C1 segment of cervical spinal cord (tissue), 14 donors: ENCODE data around the gene PDCD5.
"Not testable (repeated sequence)": the region's sequence is repeated elsewhere in the genome, so short reads cannot be mapped to it uniquely, and the experiment has no call there.

Experiments
- DNase-seq, 14 donors: peaks; one replicate each; lab custom pipeline; 2025; lab: John Stamatoyannopoulos, UW

PDCD5 gene

GRCh38 chr19:32580901-32581704, at the start of gene PDCD5:
Gene PDCD5, plus strand, starts transcription at chr19:32581190. Its CDS starts 72 bp downstream, at chr19:32581262.
- DNase-seq = peak; percentile 46 to 96 (median 90)

DNA sequence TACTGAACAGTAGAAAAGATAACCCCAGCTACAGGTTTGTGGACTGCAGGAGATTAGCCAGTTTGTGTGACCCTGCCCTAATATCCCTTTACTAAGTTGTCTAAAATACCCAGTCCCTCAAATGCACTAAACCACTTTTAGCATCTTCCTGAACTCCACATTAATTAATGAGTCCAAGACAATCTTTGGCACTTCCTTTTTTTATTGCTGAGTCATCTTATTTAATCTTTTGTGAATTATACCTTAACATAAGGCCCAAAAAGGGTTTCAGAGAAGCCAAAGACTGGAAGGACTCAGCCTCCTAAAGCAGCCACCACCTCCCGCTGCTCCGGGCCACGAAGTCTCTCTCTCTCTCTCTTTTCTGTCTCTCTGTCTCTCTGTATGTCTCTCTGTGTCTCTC, 48.8 kb upstream of the PDCD5 start:
- no peak for DNase-seq

DNA sequence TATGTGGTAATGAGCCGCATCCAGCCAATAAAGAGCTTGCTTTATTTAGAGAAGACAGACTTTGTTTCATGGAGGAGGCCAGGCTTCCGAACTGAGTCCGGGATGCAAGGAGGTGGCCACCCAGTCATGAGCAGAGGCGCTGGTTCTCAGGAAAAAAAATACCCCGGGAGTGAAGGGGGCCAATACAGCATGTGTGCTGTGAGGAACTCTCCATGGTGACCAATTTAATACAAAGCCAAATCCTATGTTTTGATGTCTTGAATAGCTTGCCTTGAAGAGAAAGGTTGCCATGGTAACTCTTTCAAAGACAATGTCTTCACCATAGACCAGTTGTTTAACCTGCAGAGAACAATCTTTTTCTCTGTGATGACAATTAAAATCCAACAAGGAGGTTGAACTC, 43.4 kb upstream of the PDCD5 start:
- no peak for DNase-seq

DNA sequence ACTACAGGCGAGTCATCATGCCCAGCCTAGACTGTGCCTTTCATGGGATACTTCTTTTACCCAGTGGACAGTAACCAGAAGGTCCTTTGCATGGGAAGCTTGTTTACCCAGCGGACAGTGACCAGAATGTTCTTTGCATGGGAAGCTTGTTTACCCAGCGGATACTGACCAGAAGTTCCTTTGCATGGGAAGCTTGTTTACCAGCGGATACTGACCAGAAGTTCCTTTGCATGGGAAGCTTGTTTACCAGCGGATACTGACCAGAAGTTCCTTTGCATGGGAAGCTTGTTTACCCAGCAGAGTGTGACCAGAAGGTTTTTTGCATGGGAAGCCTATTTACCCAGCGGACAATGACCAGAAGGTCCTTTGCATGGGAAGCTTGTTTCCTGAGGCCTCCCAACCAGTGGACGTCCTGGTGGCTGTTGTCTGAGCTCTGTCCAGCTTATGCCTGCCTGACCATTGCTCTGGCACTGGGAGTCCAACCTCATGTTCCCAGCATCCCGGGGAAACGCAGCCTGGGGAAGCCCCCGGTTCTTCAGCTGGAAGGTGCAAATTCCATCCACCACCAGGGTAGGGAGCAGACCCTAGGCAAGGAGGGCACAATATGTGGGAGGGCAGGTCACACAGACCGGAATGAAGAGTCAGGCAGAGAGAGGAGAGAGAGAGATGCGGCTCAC, 41.6 kb upstream of the PDCD5 start:
- DNase-seq = no peak

GRCh38 chr19:32540621-32541020, 40.4 kb upstream of the PDCD5 start:
- no peak for DNase-seq

GRCh38 chr19:32541376-32541775, 39.6 kb upstream of the PDCD5 start:
- not testable (repeated sequence) for DNase-seq

DNA sequence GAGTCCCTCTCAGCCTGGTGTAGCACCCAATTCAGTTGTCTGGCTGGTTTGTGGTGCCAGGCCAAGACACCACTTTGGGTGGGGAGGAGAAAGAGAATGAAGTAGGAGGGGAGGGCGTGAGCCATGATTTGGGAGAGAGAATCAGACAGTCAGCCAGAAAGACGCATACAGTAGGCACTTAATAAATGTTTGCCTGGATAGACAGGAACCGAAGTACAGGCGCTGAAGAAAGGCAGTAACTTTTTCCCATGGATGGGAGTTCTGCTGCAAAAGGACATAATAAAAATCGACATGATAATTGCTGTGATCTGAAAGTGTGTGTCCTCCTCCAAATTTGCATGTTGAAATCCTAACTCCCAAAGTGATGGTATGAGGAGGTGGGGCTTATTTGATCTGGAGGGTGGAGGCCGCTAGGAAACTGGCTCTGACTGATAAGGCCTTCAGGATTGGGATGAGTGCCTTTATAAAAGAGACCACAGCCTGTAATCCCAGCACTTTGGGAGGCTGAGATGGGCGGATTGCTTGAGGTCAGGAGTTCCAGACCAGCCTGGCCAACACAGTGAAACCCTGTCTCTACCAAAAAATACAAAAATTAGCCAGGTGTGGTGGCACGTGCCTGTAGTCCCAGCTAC, 38.4 kb upstream of the PDCD5 start:
- no peak for DNase-seq

DNA sequence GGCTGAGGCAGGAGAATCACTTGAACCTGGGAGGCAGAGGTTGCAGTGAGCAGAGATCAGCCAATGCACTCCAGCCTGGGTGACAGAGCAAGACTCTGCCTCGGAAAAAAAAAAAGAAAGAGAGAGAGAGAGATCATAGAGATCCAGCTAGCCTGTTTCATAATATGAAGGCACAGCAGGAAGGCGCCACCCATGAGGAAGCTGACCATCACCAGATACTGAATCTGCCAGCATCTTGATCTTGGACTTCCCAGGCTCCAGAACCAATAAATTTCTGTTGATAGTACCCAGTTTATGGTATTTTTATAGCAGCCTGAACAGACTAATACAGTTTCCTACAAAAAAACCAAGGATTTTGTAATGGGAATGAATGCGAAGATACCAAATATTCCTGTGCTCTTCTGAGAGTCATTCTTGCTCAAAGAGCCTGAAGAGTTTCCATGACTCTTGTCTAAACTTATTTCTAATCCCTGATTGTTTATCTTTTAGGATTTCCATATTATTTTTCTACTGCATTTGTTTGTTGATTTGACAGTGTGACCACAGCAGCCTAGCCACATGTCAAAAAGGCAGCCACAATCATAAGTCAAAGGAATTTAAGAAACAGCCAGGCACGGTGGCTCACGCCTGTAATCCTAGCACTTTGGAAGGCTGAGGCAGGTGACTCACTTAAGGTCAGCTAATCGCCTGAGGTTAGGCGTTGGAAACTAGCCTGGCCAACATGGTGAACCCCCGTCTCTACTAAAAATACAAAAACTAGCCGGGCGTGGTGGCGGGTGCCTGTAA, 37.7 kb upstream of the PDCD5 start:
- no peak for DNase-seq

GRCh38 chr19:32544917-32545316, 36.1 kb upstream of the PDCD5 start:
- no peak for DNase-seq

GRCh38 chr19:32550666-32551065, 30.3 kb upstream of the PDCD5 start:
- DNase-seq = no peak

- no peak for DNase-seq
These were observed 25.2 kb upstream of the PDCD5 start for GRCh38 chr19:32555786-32556185.

DNA sequence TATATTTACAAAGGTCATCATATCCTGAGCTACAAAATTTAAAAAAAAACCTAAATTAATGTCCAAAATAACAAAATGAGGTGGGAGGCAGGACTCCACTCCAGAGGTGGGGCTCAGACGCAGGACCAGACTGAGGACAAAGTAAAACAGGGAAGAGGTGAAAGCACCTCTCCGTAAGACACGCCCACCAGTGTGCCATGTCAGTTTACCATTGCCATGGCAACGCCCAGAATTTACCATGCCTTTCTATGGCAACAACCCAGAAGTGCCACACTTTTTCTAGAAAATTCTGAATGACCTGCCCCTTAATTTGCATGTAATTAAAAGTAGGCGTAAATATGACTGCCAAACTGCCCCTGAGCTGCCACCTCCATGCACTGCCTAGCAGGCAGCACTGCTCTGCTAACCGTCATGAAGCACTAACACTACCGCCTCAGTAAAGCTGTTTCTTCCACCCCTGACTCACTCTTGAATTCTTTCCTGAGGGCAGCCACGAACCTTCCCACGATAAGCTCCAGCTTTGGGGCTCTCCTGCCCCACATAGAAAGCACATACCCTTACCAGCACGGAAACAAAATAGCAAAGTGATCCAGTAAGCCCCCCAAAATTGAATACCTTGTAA, 22.3 kb upstream of the PDCD5 start:
- no peak for DNase-seq

DNA sequence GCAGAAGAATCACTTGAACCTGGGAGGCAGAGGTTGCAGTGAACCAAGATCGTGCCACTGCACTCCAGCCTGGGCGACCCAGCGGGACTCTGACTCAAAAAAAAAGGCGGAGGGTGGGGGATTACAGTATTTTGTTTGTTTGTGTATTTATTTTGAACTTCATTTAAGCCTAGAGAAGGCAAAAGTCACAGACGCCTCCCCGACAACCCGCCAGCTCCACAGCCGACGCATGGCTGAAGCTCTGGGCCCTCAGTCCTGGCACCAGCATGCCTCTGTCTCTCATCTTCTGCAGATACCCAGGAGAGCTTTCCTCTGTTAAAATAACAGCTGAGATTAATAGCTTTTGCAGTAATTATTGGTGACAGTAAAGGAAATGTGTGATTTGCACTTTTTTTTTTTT, 17.2 kb upstream of the PDCD5 start:
- DNase-seq = no peak

GRCh38 chr19:32566246-32566830, 14.7 kb upstream of the PDCD5 start:
- no peak for DNase-seq

DNA sequence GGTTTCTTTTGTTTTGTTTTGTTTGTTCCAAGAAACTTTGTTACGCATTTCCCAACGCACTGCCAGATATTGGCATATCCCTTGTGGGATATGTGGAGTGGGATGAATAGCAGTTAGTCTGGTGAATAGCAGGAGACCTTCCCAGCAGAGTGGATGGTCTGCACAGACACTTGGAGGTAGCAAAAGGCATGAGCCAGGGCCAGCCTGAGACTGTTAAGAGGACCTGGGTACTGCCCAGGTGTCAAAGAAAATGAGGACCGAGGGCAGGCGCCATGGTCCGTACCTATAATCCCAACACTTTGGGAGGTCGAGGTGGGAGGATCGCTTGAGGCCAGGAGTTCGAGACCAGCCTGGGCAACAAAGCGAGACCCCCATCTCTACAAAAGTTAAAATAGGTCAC, 13.5 kb upstream of the PDCD5 start:
- DNase-seq = no peak

GRCh38 chr19:32570081-32570785, 10.8 kb upstream of the PDCD5 start:
- DNase-seq = peak in 9 of 14 donors; percentile 1 to 30 (median 11)

DNA sequence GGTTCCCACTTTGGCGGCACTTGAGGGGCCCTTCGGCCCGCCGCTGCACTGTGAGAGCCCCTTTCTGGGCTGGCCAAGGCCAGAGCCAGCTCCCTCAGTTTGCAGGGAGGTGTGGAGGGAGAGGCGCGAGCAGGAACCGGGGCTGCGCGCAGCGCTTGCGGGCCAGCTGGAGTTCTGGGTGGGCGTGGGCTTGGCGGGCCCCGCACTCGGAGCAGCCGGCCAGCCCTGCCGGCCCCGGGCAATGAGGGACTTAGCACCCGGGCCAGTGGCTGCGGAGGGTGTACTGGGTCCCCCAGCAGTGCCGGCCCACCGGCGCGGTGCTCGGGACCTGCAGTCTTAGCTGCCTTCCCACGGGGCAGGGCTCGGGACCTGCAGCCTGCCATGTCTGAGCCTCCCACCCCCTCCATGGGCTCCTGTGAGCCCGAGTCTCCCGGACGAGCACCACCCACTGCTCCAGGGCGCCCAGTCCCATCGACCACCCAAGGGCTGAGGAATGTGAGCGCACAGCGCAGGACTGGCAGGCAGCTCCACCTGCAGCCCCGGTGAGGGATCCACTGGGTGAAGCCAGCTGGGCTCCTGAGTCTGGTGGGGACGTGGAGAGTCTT, 9.4 kb upstream of the PDCD5 start:
- DNase-seq = not testable (repeated sequence)

- not testable (repeated sequence) for DNase-seq
These were observed 8.1 kb upstream of the PDCD5 start for GRCh38 chr19:32572700-32573491.

DNA sequence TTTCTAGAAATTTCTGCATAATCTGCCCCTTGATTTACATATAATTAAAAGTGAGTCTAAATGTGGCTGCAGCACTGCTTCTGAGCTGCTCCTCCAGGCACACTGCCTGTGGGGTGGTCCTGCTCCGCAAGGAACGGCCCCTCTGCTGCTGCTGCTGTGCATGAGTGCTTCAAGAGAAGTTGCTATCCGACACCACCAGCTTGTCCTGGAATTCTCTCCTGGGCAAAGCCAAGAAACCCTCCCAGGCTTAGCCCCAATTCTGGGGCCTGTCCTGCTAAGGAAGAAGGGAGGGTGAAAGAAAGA, 7.5 kb upstream of the PDCD5 start:
- DNase-seq = peak in 3 of 14 donors; percentile 0 to 6 (median 1)
